T-helper 2 cell treated with Interferon-gamma antibody and Interleukin-4, amounts not matched to agents 5 μg/mL and 100 μg/mL, for 36 hours (primary cell): ENCODE data around the gene ZNF319.

Experiments
- DNase-seq: peaks from one replicate; pipeline ENCODE4 v3.0.0; 2021; ENCODE audit warnings: low spot score
- H3K27ac Mint-ChIP-seq: one replicate; pipeline ENCODE4 v1.8.0; 2021; ENCODE audit warnings: mild to moderate bottlenecking, mixed read lengths
- H3K27me3 Mint-ChIP-seq: one replicate; pipeline ENCODE4 v1.8.0; 2021; ENCODE audit warnings: low read depth, mixed read lengths
- H3K36me3 Mint-ChIP-seq: one replicate; pipeline ENCODE4 v1.8.0; 2021; ENCODE audit warnings: low read depth, mixed read lengths
- H3K4me1 Mint-ChIP-seq: one replicate; pipeline ENCODE4 v1.8.0; 2021; ENCODE audit warnings: low read depth, mixed read lengths
- H3K4me3 Mint-ChIP-seq: one replicate; pipeline ENCODE4 v1.8.0; 2022; ENCODE audit warnings: mild to moderate bottlenecking, moderate library complexity, mixed read lengths
- H3K9me3 Mint-ChIP-seq: one replicate; pipeline ENCODE4 v1.8.0; 2021; ENCODE audit warnings: mixed read lengths

The ZNF319 gene

DNA sequence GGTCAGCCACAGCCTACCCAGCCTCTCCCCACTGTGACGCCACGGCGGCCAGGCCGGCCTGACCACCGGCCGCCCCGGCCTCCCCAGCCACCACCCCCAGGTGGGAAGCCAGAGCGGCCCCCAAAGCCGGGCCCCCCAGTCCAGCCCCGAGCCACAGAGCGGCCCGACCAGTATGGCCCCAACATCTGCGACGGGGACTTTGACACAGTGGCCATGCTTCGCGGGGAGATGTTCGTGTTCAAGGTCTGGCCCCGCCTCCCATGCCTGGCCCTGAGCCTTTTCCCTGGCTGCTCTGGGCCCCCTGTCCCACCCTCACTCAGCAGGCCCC, 41.1 kb upstream of the ZNF319 start:
- Mint-ChIP-seq H3K4me3 (no peak overlapping the region), H3K36me3 (no peaks in the 10 kb centered on the region), H3K27ac (no peak overlapping the region), H3K9me3 (no peaks in the 10 kb centered on the region), H3K4me1 (no peaks in the 10 kb centered on the region), H3K27me3 (no peaks in the 10 kb centered on the region)
- DNase-seq: no peak

GRCh38 chr16:58040945-58041627, 40.6 kb upstream of the ZNF319 start:
- DNase-seq: no peak
- Mint-ChIP-seq H3K27ac (no peak overlapping the region), H3K27me3 (no peaks in the 10 kb centered on the region), H3K36me3 (no peaks in the 10 kb centered on the region), H3K4me1 (no peaks in the 10 kb centered on the region), H3K9me3 (no peaks in the 10 kb centered on the region), H3K4me3 (no peak overlapping the region)

GRCh38 chr16:58040496-58040846, 40.0 kb upstream of the ZNF319 start:
- Mint-ChIP-seq H3K27me3 (no peaks in the 10 kb centered on the region), H3K27ac (no peak overlapping the region), H3K4me1 (no peaks in the 10 kb centered on the region), H3K9me3 (no peaks in the 10 kb centered on the region), H3K4me3 (no peak overlapping the region), H3K36me3 (no peaks in the 10 kb centered on the region)
- no peak for DNase-seq

DNA sequence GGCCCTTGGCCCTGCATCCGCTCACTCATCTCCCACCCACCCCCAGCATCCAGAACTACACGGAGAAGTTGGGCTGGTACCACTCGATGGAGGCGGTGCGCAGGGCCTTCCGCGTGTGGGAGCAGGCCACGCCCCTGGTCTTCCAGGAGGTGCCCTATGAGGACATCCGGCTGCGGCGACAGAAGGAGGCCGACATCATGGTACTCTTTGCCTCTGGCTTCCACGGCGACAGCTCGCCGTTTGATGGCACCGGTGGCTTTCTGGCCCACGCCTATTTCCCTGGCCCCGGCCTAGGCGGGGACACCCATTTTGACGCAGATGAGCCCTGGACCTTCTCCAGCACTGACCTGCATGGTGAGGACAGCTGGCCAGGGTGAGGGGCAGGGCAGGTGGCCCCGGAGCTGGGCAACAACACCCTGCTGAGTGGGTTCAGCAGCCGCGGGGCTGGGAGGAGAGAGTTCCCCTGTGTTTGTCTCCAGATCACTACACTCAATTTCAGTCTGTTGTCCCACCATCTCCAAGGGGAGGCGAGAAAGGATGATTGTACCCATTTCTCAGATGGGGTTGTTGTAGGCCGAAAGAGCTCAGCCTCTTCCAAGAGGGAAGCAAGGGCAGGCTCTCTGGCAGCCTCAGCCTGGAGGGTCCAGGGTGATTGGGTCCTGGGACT, 39.5 kb upstream of the ZNF319 start:
- Mint-ChIP-seq H3K9me3 (no peaks in the 10 kb centered on the region), H3K27me3 (no peaks in the 10 kb centered on the region), H3K4me3 (no peak overlapping the region), H3K27ac (no peak overlapping the region), H3K4me1 (no peaks in the 10 kb centered on the region), H3K36me3 (no peaks in the 10 kb centered on the region)
- DNase-seq: no peak

DNA sequence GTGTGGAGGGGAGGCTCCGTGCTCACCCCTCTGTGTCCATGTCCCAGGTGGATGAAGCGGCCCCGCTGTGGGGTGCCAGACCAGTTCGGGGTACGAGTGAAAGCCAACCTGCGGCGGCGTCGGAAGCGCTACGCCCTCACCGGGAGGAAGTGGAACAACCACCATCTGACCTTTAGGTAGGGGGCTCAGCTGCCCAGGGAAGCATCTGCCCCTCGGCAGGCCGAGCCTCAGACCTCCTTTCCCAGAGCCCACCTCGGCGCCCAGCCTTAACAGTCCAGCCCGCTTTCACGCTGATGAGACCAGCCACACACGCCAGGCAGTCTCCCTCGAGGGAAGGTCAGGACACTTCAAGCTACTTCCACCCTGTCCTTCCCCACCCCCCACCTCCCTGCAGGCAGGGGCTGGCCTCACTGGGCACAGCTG, 37.8 kb upstream of the ZNF319 start:
- Mint-ChIP-seq H3K27me3 (no peaks in the 10 kb centered on the region), H3K4me1 (no peaks in the 10 kb centered on the region), H3K27ac (no peak overlapping the region), H3K9me3 (no peaks in the 10 kb centered on the region), H3K4me3 (no peak overlapping the region), H3K36me3 (no peaks in the 10 kb centered on the region)
- DNase-seq: no peak

DNA sequence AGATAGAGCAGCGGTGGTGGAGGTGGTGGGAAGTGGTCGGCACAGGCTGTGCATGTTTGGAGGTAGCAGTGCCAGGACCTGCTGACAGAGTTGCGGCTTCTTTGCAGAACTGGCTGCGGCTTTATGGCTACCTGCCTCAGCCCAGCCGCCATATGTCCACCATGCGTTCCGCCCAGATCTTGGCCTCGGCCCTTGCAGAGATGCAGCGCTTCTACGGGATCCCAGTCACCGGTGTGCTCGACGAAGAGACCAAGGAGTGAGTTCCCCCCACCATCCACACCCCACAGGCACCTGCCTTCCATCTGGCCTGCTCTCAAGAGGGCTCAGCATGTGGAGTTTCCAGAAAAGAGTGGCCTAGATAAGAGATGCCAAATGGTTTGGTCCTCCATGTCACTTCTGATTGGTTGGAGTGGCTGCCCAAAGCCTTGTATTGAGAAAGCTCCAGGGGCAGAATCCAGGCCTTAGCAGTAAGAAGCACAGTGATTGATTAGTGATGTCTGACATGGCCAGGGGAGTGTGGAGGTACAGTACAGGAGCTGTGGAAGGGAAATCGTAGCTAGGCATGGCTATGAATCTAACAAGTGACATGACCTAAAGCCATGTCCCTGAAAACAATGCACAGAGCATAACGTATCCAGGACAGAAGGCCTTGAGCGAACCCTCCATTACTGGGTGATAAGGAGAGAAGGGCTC, 37.0 kb upstream of the ZNF319 start:
- Mint-ChIP-seq H3K27ac (no peak overlapping the region), H3K27me3 (no peaks in the 10 kb centered on the region), H3K4me3 (no peak overlapping the region), H3K4me1 (no peaks in the 10 kb centered on the region), H3K36me3 (no peaks in the 10 kb centered on the region), H3K9me3 (no peaks in the 10 kb centered on the region)
- no peak for DNase-seq

- H3K27ac Mint-ChIP-seq: no peak overlapping the region
- H3K36me3 Mint-ChIP-seq: no peaks in the 10 kb centered on the region
- no peaks in the 10 kb centered on the region for H3K27me3 Mint-ChIP-seq
- H3K9me3 Mint-ChIP-seq: no peaks in the 10 kb centered on the region
- DNase-seq: no peak
- H3K4me1 Mint-ChIP-seq: no peaks in the 10 kb centered on the region
- no peak overlapping the region for H3K4me3 Mint-ChIP-seq
These were observed 36.5 kb upstream of the ZNF319 start for GRCh38 chr16:58036943-58037342.

DNA sequence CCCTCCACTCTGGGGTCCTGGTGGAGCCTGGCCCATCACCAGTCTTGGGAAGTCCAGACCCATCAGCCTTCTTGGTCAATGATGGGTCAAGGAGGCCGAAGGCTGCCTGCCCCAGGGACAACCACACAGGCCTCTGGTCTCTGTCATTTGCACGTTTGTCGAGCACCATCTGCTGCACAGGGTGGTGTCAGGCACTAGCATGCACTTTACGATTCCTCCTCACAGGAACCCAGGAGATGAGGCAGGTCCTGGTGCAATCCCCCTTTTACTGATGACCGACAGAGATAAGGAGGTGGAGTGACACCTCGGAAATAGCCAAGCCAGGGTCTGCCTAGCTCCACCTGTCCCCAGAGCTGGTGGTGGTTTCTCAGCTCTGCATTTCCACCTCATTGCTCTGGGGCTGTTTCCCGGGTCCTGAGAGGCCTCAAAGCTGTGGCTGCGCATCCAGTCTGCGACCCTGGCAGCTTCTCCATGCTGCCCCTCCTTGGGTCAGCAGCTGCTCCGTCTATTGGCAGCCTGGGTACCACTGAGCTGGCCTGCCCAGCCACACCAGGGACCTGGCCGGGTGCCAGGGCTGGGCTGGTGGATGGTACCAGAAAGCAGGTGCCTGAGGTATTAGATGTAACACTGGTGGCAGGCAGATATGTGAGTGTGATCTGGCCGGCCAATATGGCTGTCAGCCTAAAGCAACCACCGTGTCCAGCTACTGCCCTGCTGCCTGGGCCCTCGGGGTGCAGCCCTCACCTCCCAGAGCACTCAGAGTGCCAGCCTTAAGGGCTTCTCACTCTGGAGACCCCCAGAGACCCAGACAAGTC, 35.1 kb upstream of the ZNF319 start:
- Mint-ChIP-seq H3K4me3 (no peak overlapping the region), H3K27ac (no peak overlapping the region), H3K36me3 (no peaks in the 10 kb centered on the region), H3K4me1 (no peaks in the 10 kb centered on the region), H3K9me3 (no peaks in the 10 kb centered on the region), H3K27me3 (no peaks in the 10 kb centered on the region)
- no peak for DNase-seq

DNA sequence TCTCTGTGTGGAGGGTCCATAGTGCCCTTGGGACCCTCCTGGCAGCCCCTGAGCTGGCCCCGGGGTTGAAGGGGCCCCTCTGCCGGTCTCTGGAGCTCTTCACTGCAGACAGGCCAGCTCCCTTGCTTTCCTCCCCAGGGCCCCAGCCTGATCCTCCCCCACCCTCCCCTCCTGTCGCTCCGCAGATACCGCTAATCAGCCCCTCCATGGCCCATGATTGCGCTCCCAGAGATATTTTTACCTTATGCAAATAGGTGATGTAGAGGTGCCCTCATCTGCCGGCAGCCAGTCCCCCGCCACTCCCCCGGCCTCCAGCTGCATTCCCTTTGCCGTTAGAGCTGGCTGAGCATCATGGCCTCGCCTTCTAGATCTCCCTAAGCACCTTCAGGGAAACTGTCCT, 34.3 kb upstream of the ZNF319 start:
- Mint-ChIP-seq H3K4me3 (no peak overlapping the region), H3K9me3 (no peaks in the 10 kb centered on the region), H3K27ac (no peak overlapping the region), H3K4me1 (no peaks in the 10 kb centered on the region), H3K36me3 (no peaks in the 10 kb centered on the region), H3K27me3 (no peaks in the 10 kb centered on the region)
- no peak for DNase-seq

DNA sequence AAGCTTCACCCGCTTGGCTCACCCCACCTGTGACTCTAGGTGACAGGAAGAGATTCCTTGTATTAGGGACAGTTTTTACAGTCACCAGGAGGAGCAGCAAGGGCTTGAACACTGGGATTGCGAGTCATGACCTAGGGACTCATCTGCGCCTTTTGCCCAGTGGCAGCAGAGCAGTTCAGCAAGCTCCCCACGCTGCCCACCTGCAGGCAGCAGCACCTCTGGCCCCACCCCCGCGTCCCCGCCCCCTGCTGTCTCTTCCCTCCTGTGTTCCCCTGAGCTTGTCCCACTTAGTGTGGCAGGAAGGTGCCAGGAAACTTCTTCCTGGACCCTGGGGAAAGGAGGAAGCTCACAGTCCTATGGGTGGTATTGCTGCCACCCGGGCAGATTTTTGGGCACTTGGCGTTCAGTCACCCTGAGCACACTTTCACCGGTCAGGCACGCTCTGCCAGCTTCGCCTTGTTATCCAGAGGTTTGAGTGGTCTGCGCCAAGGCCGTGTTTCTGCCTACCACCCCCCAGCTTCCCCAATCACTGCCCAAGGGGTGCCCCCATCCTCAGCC, 33.7 kb upstream of the ZNF319 start:
- no peak for DNase-seq
- Mint-ChIP-seq H3K9me3 (no peaks in the 10 kb centered on the region), H3K4me3 (no peak overlapping the region), H3K27me3 (peaks cover 4% of the 10 kb centered on the region), H3K4me1 (no peaks in the 10 kb centered on the region), H3K27ac (no peak overlapping the region), H3K36me3 (no peaks in the 10 kb centered on the region)

DNA sequence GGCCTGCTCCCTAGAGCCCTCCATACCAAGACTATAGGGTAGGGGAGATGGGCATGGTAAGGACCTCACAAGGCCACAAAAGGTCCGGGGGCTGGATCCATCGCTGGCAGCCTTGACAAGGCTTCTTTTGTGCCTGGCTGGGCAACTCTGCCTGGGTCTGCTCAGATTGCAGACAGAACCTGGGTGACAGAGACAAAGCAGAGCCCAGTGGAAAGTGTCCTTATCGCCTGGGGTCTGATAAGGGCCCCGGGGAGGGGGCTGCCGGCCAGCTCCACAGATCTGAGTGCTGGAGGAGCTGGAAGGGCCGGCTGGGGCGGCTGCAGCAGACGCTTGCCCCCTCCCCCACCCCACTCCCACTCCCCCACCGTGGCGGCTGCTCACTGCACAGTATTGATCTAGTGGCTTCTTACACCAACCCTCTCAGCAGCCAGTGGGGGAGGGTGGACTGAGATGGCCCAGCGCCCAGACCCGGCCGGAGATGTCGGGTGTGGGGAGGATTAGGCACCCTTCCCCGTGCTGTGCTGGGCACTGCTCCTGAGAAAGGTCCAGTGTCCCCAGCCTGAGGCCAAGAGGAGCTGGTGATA, 32.3 kb upstream of the ZNF319 start:
- no peaks in the 10 kb centered on the region for H3K4me1 Mint-ChIP-seq
- no peak overlapping the region for H3K27ac Mint-ChIP-seq
- no peaks in the 10 kb centered on the region for H3K36me3 Mint-ChIP-seq
- no peak overlapping the region for H3K4me3 Mint-ChIP-seq
- no peaks in the 10 kb centered on the region for H3K9me3 Mint-ChIP-seq
- peaks cover 16% of the 10 kb centered on the region for H3K27me3 Mint-ChIP-seq
- DNase-seq: no peak

DNA sequence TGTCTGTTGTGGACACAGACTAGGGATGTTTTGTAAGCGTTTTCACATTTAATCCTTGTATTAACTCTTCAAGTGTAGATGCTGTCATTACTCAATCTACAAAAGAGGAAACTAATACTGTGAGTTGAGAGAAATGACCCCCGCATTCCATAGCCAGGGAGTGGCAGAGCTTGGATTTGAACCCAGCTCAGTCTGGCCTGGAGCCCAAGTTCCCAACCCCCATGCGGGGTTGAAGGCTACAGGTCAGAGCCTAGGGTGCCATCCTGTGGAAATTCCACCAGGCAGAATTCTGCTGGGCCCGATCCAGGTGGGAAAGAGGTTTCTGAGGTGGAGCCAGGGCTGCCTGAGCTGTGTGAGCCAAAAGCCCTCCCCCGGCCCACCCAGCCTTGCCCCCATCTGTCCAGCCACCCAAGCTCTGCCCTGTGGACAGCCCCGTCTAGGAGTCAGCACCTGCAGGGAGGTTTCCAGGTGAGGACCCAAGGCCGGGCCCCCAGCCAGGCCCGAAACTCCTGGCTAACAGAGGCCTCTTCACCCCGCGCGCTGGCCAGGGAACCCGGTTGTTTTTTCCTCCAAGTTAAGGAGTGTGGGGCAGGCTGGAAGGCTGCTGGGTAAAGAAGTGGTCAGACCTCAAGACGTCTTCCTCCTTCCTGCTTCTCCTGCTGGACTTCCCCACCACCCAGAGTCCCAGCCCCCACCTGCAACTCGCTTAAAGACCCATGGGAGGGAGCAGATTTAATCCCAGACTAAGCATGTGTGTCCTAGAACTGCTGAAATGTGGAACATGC, 30.7 kb upstream of the ZNF319 start:
- no peak overlapping the region for H3K4me3 Mint-ChIP-seq
- H3K9me3 Mint-ChIP-seq: no peaks in the 10 kb centered on the region
- no peak overlapping the region for H3K27ac Mint-ChIP-seq
- H3K27me3 Mint-ChIP-seq: peaks cover 17% of the 10 kb centered on the region
- H3K4me1 Mint-ChIP-seq: no peaks in the 10 kb centered on the region
- no peaks in the 10 kb centered on the region for H3K36me3 Mint-ChIP-seq
- no peak for DNase-seq
